VCaP (cell line): ENCODE data around the gene PALD1.

Source experiments
- H3K27ac ChIP-seq: fragments of 450-650 bp; 2 replicates; pipeline ENCODE4 v1.5.1; 2017
- TF ChIP-seq, protein P1 (sequence below): fragments of 450-650 bp; conservative IDR thresholded peaks from 2 replicates; pipeline ENCODE4 v1.5.1; 2017; ENCODE audit warnings: mild to moderate bottlenecking, moderate library complexity

PALD1 gene

DNA sequence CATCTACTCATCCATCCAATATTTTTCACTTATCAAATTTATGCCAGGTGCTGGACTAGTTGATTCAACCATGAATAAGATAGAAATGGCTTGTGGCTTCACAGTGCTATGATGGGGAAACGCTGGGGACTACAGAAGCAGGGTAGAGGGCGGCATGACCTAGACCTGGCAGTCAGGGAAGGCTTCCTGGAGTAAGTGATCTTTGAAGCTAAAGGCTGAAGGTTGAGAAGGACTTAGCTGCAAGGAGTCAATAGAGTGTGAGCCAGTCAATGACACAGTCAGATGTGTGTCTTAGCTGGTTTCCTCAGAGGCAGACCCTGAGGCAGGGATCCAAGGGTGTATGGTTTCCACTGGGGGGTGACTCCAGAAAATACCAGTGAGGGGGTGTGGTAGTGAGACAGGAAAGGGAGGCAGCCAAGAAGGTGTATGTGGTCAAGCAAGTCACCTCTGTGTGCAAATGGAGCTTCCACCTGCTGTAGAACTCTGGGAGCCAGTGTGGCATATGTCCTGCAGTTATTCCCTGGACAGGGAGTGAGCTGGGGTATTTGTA is 113.7 kb downstream of the PALD1 start:
- no peak overlapping the region for H3K27ac ChIP-seq
- TF ChIP-seq, protein P1, sequence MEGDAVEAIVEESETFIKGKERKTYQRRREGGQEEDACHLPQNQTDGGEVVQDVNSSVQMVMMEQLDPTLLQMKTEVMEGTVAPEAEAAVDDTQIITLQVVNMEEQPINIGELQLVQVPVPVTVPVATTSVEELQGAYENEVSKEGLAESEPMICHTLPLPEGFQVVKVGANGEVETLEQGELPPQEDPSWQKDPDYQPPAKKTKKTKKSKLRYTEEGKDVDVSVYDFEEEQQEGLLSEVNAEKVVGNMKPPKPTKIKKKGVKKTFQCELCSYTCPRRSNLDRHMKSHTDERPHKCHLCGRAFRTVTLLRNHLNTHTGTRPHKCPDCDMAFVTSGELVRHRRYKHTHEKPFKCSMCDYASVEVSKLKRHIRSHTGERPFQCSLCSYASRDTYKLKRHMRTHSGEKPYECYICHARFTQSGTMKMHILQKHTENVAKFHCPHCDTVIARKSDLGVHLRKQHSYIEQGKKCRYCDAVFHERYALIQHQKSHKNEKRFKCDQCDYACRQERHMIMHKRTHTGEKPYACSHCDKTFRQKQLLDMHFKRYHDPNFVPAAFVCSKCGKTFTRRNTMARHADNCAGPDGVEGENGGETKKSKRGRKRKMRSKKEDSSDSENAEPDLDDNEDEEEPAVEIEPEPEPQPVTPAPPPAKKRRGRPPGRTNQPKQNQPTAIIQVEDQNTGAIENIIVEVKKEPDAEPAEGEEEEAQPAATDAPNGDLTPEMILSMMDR = no peak

DNA sequence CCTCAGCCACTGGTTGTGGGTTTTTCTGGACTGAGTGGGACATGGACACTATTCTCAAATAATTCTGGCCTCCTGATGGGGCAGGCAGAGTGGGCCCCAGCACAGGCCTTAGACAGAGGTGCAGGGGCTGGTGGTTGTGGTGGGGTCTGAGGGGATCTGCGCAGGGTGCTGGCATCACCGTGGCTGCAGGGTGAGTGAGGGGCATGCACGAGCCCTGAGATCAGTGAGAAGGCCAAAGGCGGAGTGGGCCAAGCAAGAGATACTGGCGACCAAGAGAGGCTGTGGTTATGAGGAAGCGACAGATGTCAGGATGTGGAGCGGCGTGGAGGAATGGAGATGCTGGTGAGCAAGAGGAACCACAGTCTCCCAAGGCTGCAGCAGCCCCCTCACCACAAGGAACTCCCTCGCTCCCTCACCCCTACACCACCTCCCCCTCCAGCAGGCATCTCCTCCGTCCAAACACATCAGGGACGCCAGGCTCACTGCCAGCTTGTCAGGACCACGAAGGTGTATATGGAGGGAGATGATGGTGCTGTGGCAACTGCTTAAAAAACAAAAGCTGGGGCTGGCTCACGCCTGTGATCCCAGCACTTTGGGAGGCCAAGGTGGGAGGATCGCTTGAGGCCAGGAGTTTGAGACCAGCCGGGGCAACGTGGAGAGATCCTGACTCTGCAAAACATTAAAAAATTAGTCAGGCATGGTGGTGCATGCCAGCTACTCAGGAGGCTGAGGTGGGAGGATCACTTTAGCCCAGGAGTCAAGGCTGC is 114.4 kb downstream of the PALD1 start:
- TF ChIP-seq, protein P1 = no peak
- no peak overlapping the region for H3K27ac ChIP-seq

DNA sequence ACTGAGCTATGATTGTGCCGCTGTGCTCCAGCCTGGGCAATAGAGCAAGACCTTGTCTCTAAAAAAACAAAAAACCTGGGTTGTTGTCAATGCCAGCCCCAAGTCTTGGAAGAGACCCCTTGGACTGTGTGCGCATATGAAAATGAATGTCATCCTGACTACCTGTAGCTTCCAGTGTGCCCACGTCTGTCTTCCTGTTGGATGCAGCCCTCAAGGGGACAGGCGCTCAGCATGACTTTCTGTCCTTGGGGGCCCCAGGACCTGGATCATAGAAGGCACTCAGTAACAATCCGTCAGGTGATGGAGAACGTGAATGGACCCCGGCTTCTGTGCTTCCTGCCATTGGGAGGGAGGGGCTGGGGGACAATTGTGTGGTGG is 114.9 kb downstream of the PALD1 start:
- TF ChIP-seq, protein P1 = no peak
- H3K27ac ChIP-seq = no peak overlapping the region

DNA sequence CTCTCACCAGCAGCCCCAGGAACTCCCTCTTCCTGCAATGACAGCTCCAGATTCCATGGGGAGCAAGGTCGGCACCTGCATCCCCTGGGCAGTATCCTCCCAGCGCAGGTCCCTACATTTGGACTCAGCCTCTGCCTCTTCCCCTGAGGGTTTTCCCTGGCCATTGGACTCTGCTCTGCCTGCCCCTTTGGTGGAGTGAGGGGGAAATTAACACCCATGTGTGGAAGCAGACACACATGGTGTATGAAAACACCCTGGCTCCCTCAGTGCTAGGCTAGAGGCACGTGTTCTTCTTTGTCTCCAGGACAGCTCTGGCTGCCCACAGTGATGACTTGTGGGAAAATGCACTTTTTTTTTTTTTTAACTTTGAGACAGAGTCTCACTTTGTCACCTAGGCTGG is 115.6 kb downstream of the PALD1 start:
- TF ChIP-seq, protein P1 = no peak
- no peak overlapping the region for H3K27ac ChIP-seq

DNA sequence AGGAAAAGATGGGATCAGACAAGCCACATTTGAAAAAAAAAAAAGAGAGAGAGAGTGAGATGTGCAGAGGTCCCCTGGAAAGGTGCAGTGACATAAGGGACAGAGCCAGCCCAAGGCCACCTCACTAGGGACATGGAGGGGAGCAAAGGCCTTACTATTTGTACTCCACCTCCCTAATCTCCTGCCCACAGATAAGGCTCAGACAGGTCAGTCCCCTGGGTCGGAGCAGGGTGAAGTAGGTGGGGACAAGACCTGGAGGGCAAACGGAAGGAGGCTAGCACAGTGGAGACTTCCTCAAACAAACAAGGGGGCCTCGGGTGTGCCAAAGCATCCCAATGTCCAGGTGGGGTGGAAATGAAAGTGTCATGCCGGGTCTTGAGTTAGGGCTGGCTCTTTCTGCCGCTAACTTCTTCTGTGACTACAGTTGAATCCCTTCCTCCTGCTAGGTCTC is 117.0 kb downstream of the PALD1 start:
- TF ChIP-seq, protein P1 = no peak
- H3K27ac ChIP-seq = no peak overlapping the region

DNA sequence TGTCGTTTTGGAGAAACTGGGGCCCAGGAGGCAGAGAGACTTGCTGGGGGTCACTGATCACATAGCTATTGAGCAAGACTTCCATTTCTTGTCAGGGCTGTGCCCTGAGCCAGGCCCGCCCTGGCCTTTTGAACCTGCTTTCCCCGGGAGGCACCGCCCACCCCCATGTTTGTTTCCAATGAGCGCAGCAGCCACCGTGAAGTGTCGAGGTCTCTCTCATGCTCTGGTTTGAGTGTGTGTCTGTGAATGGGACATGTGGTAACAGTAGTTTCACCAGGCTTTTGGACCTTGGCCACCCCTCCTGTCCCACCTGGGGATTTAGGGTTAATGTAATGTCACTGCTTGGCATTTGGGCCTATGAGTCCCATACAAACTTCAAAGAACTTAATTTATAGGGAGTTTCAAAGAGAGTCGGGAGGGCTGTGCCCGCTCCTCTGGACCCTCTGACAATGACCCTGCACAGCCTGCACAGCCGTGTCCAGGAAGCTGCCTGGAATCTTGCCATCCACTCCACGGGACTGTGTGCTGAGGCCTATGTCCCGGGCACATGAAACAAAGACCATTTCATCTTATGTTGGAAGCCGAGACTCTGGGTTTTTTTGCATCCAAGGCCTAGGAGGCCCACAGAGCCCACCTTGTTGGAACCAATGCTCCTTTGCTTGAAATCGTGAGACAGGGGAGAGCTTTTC is 117.7 kb downstream of the PALD1 start:
- TF ChIP-seq, protein P1 = no peak

More for the DNA sequence above, 117.7 kb downstream of the PALD1 start:
- no peak overlapping the region for H3K27ac ChIP-seq
